ENCODE measurements around the gene TNRC6C.
"Not testable (repeated sequence)": the region's sequence is repeated elsewhere in the genome, so short reads cannot be mapped to it uniquely, and the experiment has no call there.

The TNRC6C gene

GRCh38 chr17:78114831-78115723 lies 156.6 kb downstream of the TNRC6C start:
- Histone ChIP-seq H3K4me3 (ENCODE audit: insufficient read depth, low read depth, low read length, poor library complexity, severe bottlenecking) (no peak overlapping the region), H3K27ac (ENCODE audit: insufficient read depth, low read length, poor library complexity, severe bottlenecking) (peak overlapping the region; percentile 14), H3K9me3 (ENCODE audit: control insufficient read depth, low read length) (no peaks in the 10 kb centered on the region), H3K36me3 (ENCODE audit: control insufficient read depth, insufficient read depth, low read length) (peaks cover 85% of the 10 kb centered on the region), H3K4me1 (ENCODE audit: control insufficient read depth, insufficient read depth, low read length, poor library complexity, severe bottlenecking) (peaks cover 36% of the 10 kb centered on the region), H3K27me3 (replicated peaks; ENCODE audit: control insufficient read depth, insufficient read depth, low read length, poor library complexity, severe bottlenecking) (no peaks in the 10 kb centered on the region)
- DNase-seq, result no peak

- H3K27me3 ChIP-seq (replicated peaks; ENCODE audit: control insufficient read depth, insufficient read depth, low read length, poor library complexity, severe bottlenecking); H3K4me3 ChIP-seq (ENCODE audit: insufficient read depth, low read depth, low read length, poor library complexity, severe bottlenecking); H3K9me3 ChIP-seq (ENCODE audit: control insufficient read depth, low read length); DNase-seq; H3K27ac ChIP-seq (ENCODE audit: insufficient read depth, low read length, poor library complexity, severe bottlenecking): not testable (repeated sequence)
- H3K4me1 ChIP-seq (ENCODE audit: control insufficient read depth, insufficient read depth, low read length, poor library complexity, severe bottlenecking), result peaks cover 42% of the 10 kb centered on the region
- H3K36me3 ChIP-seq (ENCODE audit: control insufficient read depth, insufficient read depth, low read length), result peaks cover 84% of the 10 kb centered on the region
Measured at GRCh38 chr17:78115803-78116202, 157.3 kb downstream of the TNRC6C start.

- peaks cover 47% of the 10 kb centered on the region for H3K4me1 ChIP-seq (ENCODE audit: control insufficient read depth, insufficient read depth, low read length, poor library complexity, severe bottlenecking)
- H3K36me3 ChIP-seq (ENCODE audit: control insufficient read depth, insufficient read depth, low read length), result peaks cover 83% of the 10 kb centered on the region
- H3K27ac ChIP-seq (ENCODE audit: insufficient read depth, low read length, poor library complexity, severe bottlenecking), result no peak overlapping the region
Measured at GRCh38 chr17:78116411-78116810, 157.9 kb downstream of the TNRC6C start.

GRCh38 chr17:78117027-78117981 lies 158.8 kb downstream of the TNRC6C start:
- H3K4me1 ChIP-seq (ENCODE audit: control insufficient read depth, insufficient read depth, low read length, poor library complexity, severe bottlenecking), result peaks cover 54% of the 10 kb centered on the region
- no peak overlapping the region for H3K4me3 ChIP-seq (ENCODE audit: insufficient read depth, low read depth, low read length, poor library complexity, severe bottlenecking)
- peaks cover 82% of the 10 kb centered on the region for H3K36me3 ChIP-seq (ENCODE audit: control insufficient read depth, insufficient read depth, low read length)
- H3K9me3 ChIP-seq (ENCODE audit: control insufficient read depth, low read length), result no peaks in the 10 kb centered on the region
- DNase-seq, result no peak
- peak overlapping the region; percentile 37 for H3K27ac ChIP-seq (ENCODE audit: insufficient read depth, low read length, poor library complexity, severe bottlenecking)
- H3K27me3 ChIP-seq (replicated peaks; ENCODE audit: control insufficient read depth, insufficient read depth, low read length, poor library complexity, severe bottlenecking), result no peaks in the 10 kb centered on the region

More at GRCh38 chr17:78116411-78116810, 157.9 kb downstream of the TNRC6C start:
- Histone ChIP-seq H3K27me3 (replicated peaks; ENCODE audit: control insufficient read depth, insufficient read depth, low read length, poor library complexity, severe bottlenecking) (no peaks in the 10 kb centered on the region), H3K9me3 (ENCODE audit: control insufficient read depth, low read length) (no peaks in the 10 kb centered on the region), H3K4me3 (ENCODE audit: insufficient read depth, low read depth, low read length, poor library complexity, severe bottlenecking) (no peak overlapping the region)
- DNase-seq, result no peak

- Histone ChIP-seq H3K27me3 (replicated peaks; ENCODE audit: control insufficient read depth, insufficient read depth, low read length, poor library complexity, severe bottlenecking) (no peaks in the 10 kb centered on the region), H3K4me3 (ENCODE audit: insufficient read depth, low read depth, low read length, poor library complexity, severe bottlenecking) (no peak overlapping the region), H3K27ac (ENCODE audit: insufficient read depth, low read length, poor library complexity, severe bottlenecking) (peak overlapping the region; percentile 18), H3K4me1 (ENCODE audit: control insufficient read depth, insufficient read depth, low read length, poor library complexity, severe bottlenecking) (peaks cover 55% of the 10 kb centered on the region), H3K36me3 (ENCODE audit: control insufficient read depth, insufficient read depth, low read length) (peaks cover 82% of the 10 kb centered on the region), H3K9me3 (ENCODE audit: control insufficient read depth, low read length) (no peaks in the 10 kb centered on the region)
- DNase-seq, result no peak
Measured at GRCh38 chr17:78118801-78119241, 160.3 kb downstream of the TNRC6C start.

GRCh38 chr17:78120537-78120936 lies 162.0 kb downstream of the TNRC6C start:
- no peak for DNase-seq
- Histone ChIP-seq H3K9me3 (ENCODE audit: control insufficient read depth, low read length) (no peaks in the 10 kb centered on the region), H3K27me3 (replicated peaks; ENCODE audit: control insufficient read depth, insufficient read depth, low read length, poor library complexity, severe bottlenecking) (no peaks in the 10 kb centered on the region), H3K27ac (ENCODE audit: insufficient read depth, low read length, poor library complexity, severe bottlenecking) (peak overlapping the region; percentile 86), H3K4me1 (ENCODE audit: control insufficient read depth, insufficient read depth, low read length, poor library complexity, severe bottlenecking) (peaks cover 64% of the 10 kb centered on the region), H3K36me3 (ENCODE audit: control insufficient read depth, insufficient read depth, low read length) (peaks cover 79% of the 10 kb centered on the region), H3K4me3 (ENCODE audit: insufficient read depth, low read depth, low read length, poor library complexity, severe bottlenecking) (peak overlapping the region; percentile 46)

GRCh38 chr17:78120971-78121800 lies 162.7 kb downstream of the TNRC6C start:
- Histone ChIP-seq H3K4me3 (ENCODE audit: insufficient read depth, low read depth, low read length, poor library complexity, severe bottlenecking) (peak overlapping the region; percentile 46), H3K36me3 (ENCODE audit: control insufficient read depth, insufficient read depth, low read length) (peaks cover 84% of the 10 kb centered on the region), H3K27ac (ENCODE audit: insufficient read depth, low read length, poor library complexity, severe bottlenecking) (peak overlapping the region; percentile 86), H3K27me3 (replicated peaks; ENCODE audit: control insufficient read depth, insufficient read depth, low read length, poor library complexity, severe bottlenecking) (no peaks in the 10 kb centered on the region), H3K4me1 (ENCODE audit: control insufficient read depth, insufficient read depth, low read length, poor library complexity, severe bottlenecking) (peaks cover 71% of the 10 kb centered on the region), H3K9me3 (ENCODE audit: control insufficient read depth, low read length) (no peaks in the 10 kb centered on the region)
- DNase-seq, result peak in 1 of 3 donors; percentile 36

GRCh38 chr17:78121801-78122215 lies 163.3 kb downstream of the TNRC6C start:
- Histone ChIP-seq H3K4me1 (ENCODE audit: control insufficient read depth, insufficient read depth, low read length, poor library complexity, severe bottlenecking) (peaks cover 77% of the 10 kb centered on the region), H3K27me3 (replicated peaks; ENCODE audit: control insufficient read depth, insufficient read depth, low read length, poor library complexity, severe bottlenecking) (no peaks in the 10 kb centered on the region), H3K27ac (ENCODE audit: insufficient read depth, low read length, poor library complexity, severe bottlenecking) (peak overlapping the region; percentile 86), H3K36me3 (ENCODE audit: control insufficient read depth, insufficient read depth, low read length) (peaks cover 79% of the 10 kb centered on the region), H3K4me3 (ENCODE audit: insufficient read depth, low read depth, low read length, poor library complexity, severe bottlenecking) (peak overlapping the region; percentile 46), H3K9me3 (ENCODE audit: control insufficient read depth, low read length) (no peaks in the 10 kb centered on the region)
- DNase-seq, result no peak

GRCh38 chr17:78122216-78122930 lies 163.9 kb downstream of the TNRC6C start:
- peaks cover 73% of the 10 kb centered on the region for H3K36me3 ChIP-seq (ENCODE audit: control insufficient read depth, insufficient read depth, low read length)

More at GRCh38 chr17:78122216-78122930, 163.9 kb downstream of the TNRC6C start:
- H3K4me1 ChIP-seq (ENCODE audit: control insufficient read depth, insufficient read depth, low read length, poor library complexity, severe bottlenecking), result peaks cover 78% of the 10 kb centered on the region
- no peak for DNase-seq
- peak overlapping the region; percentile 46 for H3K4me3 ChIP-seq (ENCODE audit: insufficient read depth, low read depth, low read length, poor library complexity, severe bottlenecking)
- no peaks in the 10 kb centered on the region for H3K9me3 ChIP-seq (ENCODE audit: control insufficient read depth, low read length)
- H3K27me3 ChIP-seq (replicated peaks; ENCODE audit: control insufficient read depth, insufficient read depth, low read length, poor library complexity, severe bottlenecking), result no peaks in the 10 kb centered on the region
- H3K27ac ChIP-seq (ENCODE audit: insufficient read depth, low read length, poor library complexity, severe bottlenecking), result peak overlapping the region; percentile 86

All from effector memory CD4-positive, alpha-beta T cell (primary cell).